Chondrocyte (in vitro differentiated cells): ENCODE measurements around the gene TRPM3. TPM values are rescaled to one million over a fixed set of nuclear protein-coding genes. Genes with fewer than 3 reads are reported as not detected.

ENCODE experiments used
- DNase-seq: peaks from one replicate; pipeline ENCODE4 v3.0.0; 2021; ENCODE audit warnings: mixed read lengths, low spot score
- H3K27ac Mint-ChIP-seq: one replicate; pipeline ENCODE4 v1.8.0; 2021; ENCODE audit warnings: mild to moderate bottlenecking, moderate library complexity, mixed read lengths; ENCODE audit not compliant: unreplicated experiment
- H3K27me3 Mint-ChIP-seq: 2 replicates; pipeline ENCODE4 v1.8.0; 2021; ENCODE audit warnings: low read depth, mixed read lengths
- H3K36me3 Mint-ChIP-seq: 2 replicates; pipeline ENCODE4 v1.8.0; 2021; ENCODE audit warnings: low read depth, mixed read lengths
- H3K4me1 Mint-ChIP-seq: 2 replicates; pipeline ENCODE4 v1.8.0; 2021; ENCODE audit warnings: low read depth, mild to moderate bottlenecking, mixed read lengths
- H3K4me3 Mint-ChIP-seq: one replicate; pipeline ENCODE4 v1.8.0; 2021; ENCODE audit warnings: mild to moderate bottlenecking, moderate library complexity, mixed read lengths; ENCODE audit not compliant: unreplicated experiment
- H3K9me3 Mint-ChIP-seq: 2 replicates; pipeline ENCODE4 v1.8.0; 2021; ENCODE audit warnings: low read depth, mixed read lengths
- total RNA-seq: library from RNA; stranded (reverse); gene quantifications from 3 replicates; pipeline ENCODE4 v1.2.1, GENCODE V29; 2021
- TF ChIP-seq, protein P1 (sequence below): fragments of 200-600 bp; sonication (generic); IDR thresholded peaks from 2 replicates; pipeline ENCODE4 v1.5.0; 2021; ENCODE audit warnings: antibody characterized with exemption, mild to moderate bottlenecking, moderate library complexity

TRPM3 gene
- total RNA-seq, 1 donor from 2014 or later, result not detected

DNA sequence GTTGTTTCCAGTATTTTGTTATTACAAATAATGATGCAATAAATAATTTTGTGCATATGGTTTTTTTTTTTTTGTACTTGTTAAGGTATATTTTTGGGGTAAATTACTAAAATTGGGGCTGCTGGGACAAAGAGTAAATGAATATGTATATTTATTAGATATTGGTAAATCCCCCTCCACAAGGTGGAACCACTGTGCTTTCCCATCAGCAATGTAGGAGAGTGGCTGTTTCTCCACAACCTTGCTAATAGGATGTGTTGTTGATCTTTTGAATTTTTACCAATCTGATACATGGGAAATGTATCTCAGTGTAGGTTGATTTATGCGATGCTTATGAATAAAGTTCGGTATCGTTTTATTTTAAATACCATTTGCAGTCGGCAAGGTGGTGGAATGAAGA lies 118.1 kb downstream of the TRPM3 start:
- TF ChIP-seq, protein P1, sequence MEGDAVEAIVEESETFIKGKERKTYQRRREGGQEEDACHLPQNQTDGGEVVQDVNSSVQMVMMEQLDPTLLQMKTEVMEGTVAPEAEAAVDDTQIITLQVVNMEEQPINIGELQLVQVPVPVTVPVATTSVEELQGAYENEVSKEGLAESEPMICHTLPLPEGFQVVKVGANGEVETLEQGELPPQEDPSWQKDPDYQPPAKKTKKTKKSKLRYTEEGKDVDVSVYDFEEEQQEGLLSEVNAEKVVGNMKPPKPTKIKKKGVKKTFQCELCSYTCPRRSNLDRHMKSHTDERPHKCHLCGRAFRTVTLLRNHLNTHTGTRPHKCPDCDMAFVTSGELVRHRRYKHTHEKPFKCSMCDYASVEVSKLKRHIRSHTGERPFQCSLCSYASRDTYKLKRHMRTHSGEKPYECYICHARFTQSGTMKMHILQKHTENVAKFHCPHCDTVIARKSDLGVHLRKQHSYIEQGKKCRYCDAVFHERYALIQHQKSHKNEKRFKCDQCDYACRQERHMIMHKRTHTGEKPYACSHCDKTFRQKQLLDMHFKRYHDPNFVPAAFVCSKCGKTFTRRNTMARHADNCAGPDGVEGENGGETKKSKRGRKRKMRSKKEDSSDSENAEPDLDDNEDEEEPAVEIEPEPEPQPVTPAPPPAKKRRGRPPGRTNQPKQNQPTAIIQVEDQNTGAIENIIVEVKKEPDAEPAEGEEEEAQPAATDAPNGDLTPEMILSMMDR, result no peak
- DNase-seq, result no peak
- H3K36me3 Mint-ChIP-seq, result peaks cover 3% of the 10 kb centered on the region
- H3K4me3 Mint-ChIP-seq, result no peak overlapping the region
- no peaks in the 10 kb centered on the region for H3K27me3 Mint-ChIP-seq
- peaks cover 13% of the 10 kb centered on the region for H3K4me1 Mint-ChIP-seq
- no peak overlapping the region for H3K27ac Mint-ChIP-seq
- peaks cover 15% of the 10 kb centered on the region for H3K9me3 Mint-ChIP-seq

DNA sequence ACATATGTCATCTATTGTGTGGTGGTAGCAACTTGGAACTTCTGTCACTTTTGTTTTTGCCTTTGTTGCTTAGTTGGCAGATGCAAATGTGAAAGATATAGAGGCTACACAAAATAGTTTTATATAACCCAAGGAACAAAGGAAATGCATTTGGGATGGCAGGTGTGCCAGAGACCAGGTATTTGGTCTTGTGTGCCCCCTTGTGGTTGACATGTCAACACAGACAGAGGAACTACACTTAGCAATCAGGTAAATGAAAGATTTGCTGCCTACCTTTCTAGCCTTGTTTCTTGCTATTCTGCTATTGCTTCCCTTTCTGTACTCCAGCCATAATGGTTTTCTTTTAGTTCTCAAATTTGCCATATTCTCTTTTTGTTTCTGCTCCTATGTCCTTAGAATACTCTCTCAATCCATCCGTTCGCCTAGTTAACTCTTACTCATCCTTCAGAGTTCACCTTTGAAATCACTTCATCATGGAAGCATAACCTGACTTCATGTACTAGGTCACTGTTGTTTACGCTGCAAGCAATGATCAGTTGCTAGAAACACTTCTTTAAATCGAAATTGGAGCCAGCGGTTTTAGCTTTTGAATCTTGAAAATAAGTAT lies 119.5 kb downstream of the TRPM3 start:
- Mint-ChIP-seq H3K27ac (no peak overlapping the region), H3K36me3 (peaks cover 3% of the 10 kb centered on the region), H3K4me1 (peaks cover 13% of the 10 kb centered on the region), H3K4me3 (no peak overlapping the region), H3K9me3 (peaks cover 15% of the 10 kb centered on the region), H3K27me3 (no peaks in the 10 kb centered on the region)
- TF ChIP-seq, protein P1, result peak; percentile 78
- no peak for DNase-seq

DNA sequence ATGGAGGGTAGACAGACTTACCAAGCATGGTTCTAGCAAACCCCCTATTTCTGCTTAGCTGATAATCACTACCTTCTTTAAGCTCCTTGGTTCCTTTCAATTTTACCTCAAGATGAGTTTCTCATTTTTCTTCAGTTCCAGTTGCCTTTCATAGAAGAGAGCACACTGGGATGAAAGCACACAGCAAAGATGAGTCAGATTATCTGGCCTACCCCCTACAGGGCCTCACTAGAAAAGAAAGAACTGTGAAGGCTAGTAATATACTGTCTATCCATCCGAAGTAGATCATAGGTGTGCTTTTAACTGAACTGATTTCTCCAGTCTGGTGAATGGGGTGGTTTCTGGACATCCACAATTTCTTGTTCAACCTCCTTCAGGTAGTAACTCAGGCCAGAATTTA lies 122.5 kb downstream of the TRPM3 start:
- Mint-ChIP-seq H3K4me1 (peaks cover 13% of the 10 kb centered on the region), H3K27me3 (no peaks in the 10 kb centered on the region), H3K27ac (no peak overlapping the region), H3K9me3 (no peaks in the 10 kb centered on the region), H3K36me3 (no peaks in the 10 kb centered on the region), H3K4me3 (no peak overlapping the region)
- TF ChIP-seq, protein P1, result no peak
- DNase-seq, result no peak

DNA sequence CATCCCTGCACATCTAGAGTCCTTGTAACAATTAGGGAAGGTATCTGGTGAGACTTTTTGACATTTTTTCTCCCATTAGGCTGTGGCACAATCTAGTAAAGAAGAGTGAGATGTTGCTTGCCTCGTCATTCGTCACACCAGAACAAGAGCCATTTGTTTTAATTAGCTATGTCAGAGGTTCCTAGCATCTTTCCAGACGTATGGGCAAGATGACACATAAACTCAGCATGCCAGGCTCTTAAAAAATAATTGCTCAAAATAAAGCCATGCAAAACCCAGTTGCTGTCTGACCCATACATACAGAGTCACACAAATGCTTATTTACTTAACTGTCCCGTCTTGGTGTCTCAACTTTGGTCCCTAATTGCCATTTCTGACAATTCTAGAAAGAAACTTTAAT lies 125.9 kb downstream of the TRPM3 start:
- peaks cover 2% of the 10 kb centered on the region for H3K27me3 Mint-ChIP-seq

DNA sequence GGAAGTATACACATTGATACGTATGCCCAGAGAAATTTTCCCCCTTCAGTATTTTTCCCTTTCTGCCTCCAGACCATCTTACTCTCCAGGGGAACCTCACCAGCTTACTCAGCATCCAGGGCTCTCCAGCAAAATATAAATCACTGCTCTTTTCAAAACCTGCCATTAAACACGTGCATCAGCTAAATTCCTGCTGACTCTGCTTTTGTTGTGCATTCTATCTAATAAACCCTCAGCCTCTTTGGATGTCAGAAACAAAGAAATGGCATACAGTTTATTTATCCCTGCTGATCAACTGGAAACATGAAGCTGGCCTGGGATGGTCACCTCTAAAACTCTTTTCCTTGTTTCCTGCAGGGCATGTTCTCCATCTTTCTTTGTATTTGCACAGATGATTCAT lies 126.8 kb downstream of the TRPM3 start:
- H3K4me1 Mint-ChIP-seq, result peaks cover 7% of the 10 kb centered on the region
- peaks cover 2% of the 10 kb centered on the region for H3K27me3 Mint-ChIP-seq
- H3K27ac Mint-ChIP-seq, result no peak overlapping the region
- DNase-seq, result no peak
- no peak overlapping the region for H3K4me3 Mint-ChIP-seq
- TF ChIP-seq, protein P1, result no peak
- no peaks in the 10 kb centered on the region for H3K36me3 Mint-ChIP-seq
- no peaks in the 10 kb centered on the region for H3K9me3 Mint-ChIP-seq

More for the DNA sequence above, 125.9 kb downstream of the TRPM3 start:
- no peaks in the 10 kb centered on the region for H3K9me3 Mint-ChIP-seq
- H3K27ac Mint-ChIP-seq, result no peak overlapping the region
- H3K36me3 Mint-ChIP-seq, result no peaks in the 10 kb centered on the region
- TF ChIP-seq, protein P1, result no peak
- H3K4me3 Mint-ChIP-seq, result no peak overlapping the region
- no peak for DNase-seq
- peaks cover 13% of the 10 kb centered on the region for H3K4me1 Mint-ChIP-seq
